Liver (tissue), 9 donors: ENCODE data around the gene ACSL1. TPM values are rescaled to one million over a fixed set of nuclear protein-coding genes. Genes with fewer than 3 reads are reported as not detected.
A peak's percentile ranks its signal among the peaks of the same experiment; 100 is the strongest.

Experiments used
- DNase-seq: peaks from one replicate; pipeline ENCODE4 v3.0.0-alpha.2; 2017; ENCODE audit warnings: low spot score
- H3K27ac ChIP-seq, 2 donors: one replicate each; pipeline ENCODE4 v1.7.0; 2013; ENCODE audit warnings: inconsistent platforms in 2 of 2, low read length in 2 of 2, control low read depth in 1 of 2, low read depth in 1 of 2, mild to moderate bottlenecking in 1 of 2
- H3K27me3 ChIP-seq, 4 donors: one replicate each; pipeline versions ENCODE4 v1.6.1 to v1.7.0; 2013; ENCODE audit warnings: low read length in 3 of 4, inconsistent platforms in 1 of 4, mild to moderate bottlenecking in 1 of 4, moderate library complexity in 1 of 4; ENCODE audit not compliant: control insufficient read depth in 4 of 4, insufficient read depth in 4 of 4
- H3K36me3 ChIP-seq, 4 donors: one replicate each; pipeline versions ENCODE4 v1.6.1 to v1.7.0; 2013; ENCODE audit warnings: low read length in 3 of 4, mild to moderate bottlenecking in 3 of 4, low read depth in 1 of 4, moderate library complexity in 1 of 4; ENCODE audit not compliant: control insufficient read depth in 4 of 4, insufficient read depth in 3 of 4
- H3K4me1 ChIP-seq, 4 donors: one replicate each; pipeline versions ENCODE4 v1.6.1 to v1.7.0; 2013; ENCODE audit warnings: low read length in 3 of 4, mild to moderate bottlenecking in 3 of 4, moderate library complexity in 1 of 4; ENCODE audit not compliant: control insufficient read depth in 4 of 4, insufficient read depth in 4 of 4
- H3K4me3 ChIP-seq, 3 donors: one replicate each; pipeline versions ENCODE4 v1.6.1 to v1.7.0; 2013; ENCODE audit warnings: low read length in 3 of 3, control low read depth in 1 of 3, low read depth in 1 of 3, mild to moderate bottlenecking in 1 of 3
- H3K9ac ChIP-seq, 2 donors: one replicate each; pipeline ENCODE4 v1.7.0; 2013; ENCODE audit warnings: low read length in 2 of 2, mild to moderate bottlenecking in 2 of 2, moderate library complexity in 2 of 2, control low read depth in 1 of 2, low read depth in 1 of 2
- H3K9me3 ChIP-seq, 4 donors: one replicate each; pipeline versions ENCODE4 v1.6.1 to v1.7.0; 2013; ENCODE audit warnings: low read length in 3 of 4; ENCODE audit not compliant: control insufficient read depth in 4 of 4
- EGR1 ChIP-seq, 2 donors: IDR thresholded peaks; 2 replicates each; pipeline ENCODE4 v1.6.1; 2016 to 2018; ENCODE audit warnings: antibody characterized with exemption in 2 of 2, low read depth in 2 of 2
- FOXA1 ChIP-seq: IDR thresholded peaks from 2 replicates; pipeline ENCODE4 v1.6.1; 2016; ENCODE audit warnings: antibody characterized with exemption
- HNF4A ChIP-seq, 2 donors: conservative IDR thresholded peaks; 2 replicates each; pipeline ENCODE4 v1.6.1; 2016; ENCODE audit warnings: antibody characterized with exemption in 2 of 2, mild to moderate bottlenecking in 2 of 2
- HNF4G ChIP-seq: IDR thresholded peaks from 2 replicates; pipeline ENCODE4 v1.6.1; 2016; ENCODE audit warnings: antibody characterized with exemption
- JUND ChIP-seq, 2 donors: IDR thresholded peaks; 2 replicates each; pipeline ENCODE4 v1.6.1; 2016; ENCODE audit warnings: antibody characterized with exemption in 2 of 2
- NR2F2 ChIP-seq: IDR thresholded peaks from 2 replicates; pipeline ENCODE4 v1.6.1; 2016; ENCODE audit warnings: antibody characterized with exemption
- REST ChIP-seq: IDR thresholded peaks from 2 replicates; pipeline ENCODE4 v1.6.1; 2016; ENCODE audit warnings: antibody characterized with exemption, mild to moderate bottlenecking
- RXRA ChIP-seq, 2 donors: IDR thresholded peaks; 2 replicates each; pipeline ENCODE4 v1.6.1; 2017 to 2018; ENCODE audit warnings: antibody characterized with exemption in 2 of 2, mild to moderate bottlenecking in 1 of 2
- SP1 ChIP-seq: IDR thresholded peaks from 2 replicates; pipeline ENCODE4 v1.6.1; 2018; ENCODE audit warnings: antibody characterized with exemption, mild to moderate bottlenecking
- WGBS: extraction: QIAGEN DNeasy Blood & Tissue Kit; methylation state at CpG from one replicate; pipeline ENCODE4 v1.1.7; 2013; 5-methylcytosine and 5-hydroxymethylcytosine counted together
- polyA plus RNA-seq, 2 donors: library from polyadenylated mRNA; stranded (reverse) in 1 of 2; unstranded in 1 of 2; fragments of 200-250 nt in 1 of 2; fragments of >200 nt in 1 of 2; fragmentation: Nextera tagmentation in 1 of 2; extraction: Ambion mirVana in 1 of 2; gene quantifications; one replicate each; pipeline versions ENCODE4 v1.2.1 to v1.2.3, GENCODE V29; 2013 to 2015
- total RNA-seq, 2 donors: library from RNA; depleted of rRNA; stranded (reverse); fragments of >200 nt; gene quantifications; one replicate each; pipeline ENCODE4 v1.2.3, GENCODE V29; 2014
- TF ChIP-seq, protein P1 (sequence below): IDR thresholded peaks from 2 replicates; pipeline ENCODE4 v1.6.1; 2016; ENCODE audit warnings: antibody characterized with exemption
- TF ChIP-seq, protein P2 (sequence below): IDR thresholded peaks from 2 replicates; pipeline ENCODE4 v1.6.1; 2016; ENCODE audit warnings: antibody characterized with exemption
- donor health status: healthy.
- donor health status: healthy.
- donor health status: healthy.
- donor health status: healthy.
- donor health status: healthy.

ACSL1 gene
- total and polyA plus RNA-seq, 4 donors = 210 to 2,226 (median 878) TPM

- no peak for TF ChIP-seq SP1
Measured at GRCh38 chr4:184798504-184798903, 27.3 kb downstream of the ACSL1 start (continued).

- Histone ChIP-seq H3K9ac (no peak overlapping the region), H3K9me3 (no peaks in the 10 kb centered on the region), H3K36me3 (peaks cover 9 to 80% (median 55%) of the 10 kb centered on the region in 4 donors), H3K27me3 (no peaks in the 10 kb centered on the region), H3K4me3 (no peak overlapping the region), H3K27ac (no peak overlapping the region), H3K4me1 (peaks cover 6 to 81% (median 60%) of the 10 kb centered on the region in 4 donors)
- DNase-seq = no peak
- WGBS = 65% methylated on average over 9 of the region's 9 CpGs
- no peak for TF ChIP-seq SP1
- no peak for TF ChIP-seq RXRA (IDR thresholded peaks at IDR 0.05)
- TF ChIP-seq FOXA1 = no peak
- no peak for TF ChIP-seq EGR1 (IDR thresholded peaks at IDR 0.05; ENCODE audit: low read depth in 2 of 2)
- peak; percentile 82 for TF ChIP-seq REST
Measured at GRCh38 chr4:184796906-184797305, 28.9 kb downstream of the ACSL1 start.

DNA sequence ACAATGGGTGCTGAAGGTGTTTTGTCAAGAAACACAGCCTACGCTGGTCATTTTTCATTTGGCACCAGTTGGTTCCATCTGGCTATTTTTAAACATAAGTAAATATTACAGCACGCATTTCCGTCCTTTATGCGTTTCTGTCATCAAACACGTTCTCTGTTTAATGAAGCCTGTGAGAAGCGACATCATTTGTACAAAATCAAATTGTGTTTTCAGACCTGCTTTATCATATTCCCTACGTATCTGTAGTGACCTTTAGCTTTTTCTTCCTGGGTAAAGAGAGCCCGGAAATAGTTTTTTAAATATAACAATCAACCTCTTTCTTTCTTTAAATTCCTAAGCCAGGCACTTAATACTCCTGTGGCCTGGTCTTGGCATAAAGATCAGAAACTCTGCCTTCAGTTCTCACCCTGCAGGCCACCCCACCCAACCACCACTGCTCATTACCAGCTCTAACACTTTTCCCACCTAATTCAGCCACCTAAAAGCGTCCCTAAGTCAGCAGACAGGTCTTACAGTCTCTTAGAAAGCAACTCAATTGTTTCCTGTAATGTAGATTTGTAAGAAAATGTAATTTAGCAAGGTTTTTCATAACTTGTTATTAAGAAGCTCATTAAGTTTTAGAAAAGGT lies 30.4 kb downstream of the ACSL1 start:
- H3K4me3 ChIP-seq = no peak overlapping the region
- WGBS = 35% methylated on average over 9 of the region's 9 CpGs
- peak; percentile 25 for TF ChIP-seq SP1
- no peak for TF ChIP-seq NR2F2
- TF ChIP-seq, protein P1, sequence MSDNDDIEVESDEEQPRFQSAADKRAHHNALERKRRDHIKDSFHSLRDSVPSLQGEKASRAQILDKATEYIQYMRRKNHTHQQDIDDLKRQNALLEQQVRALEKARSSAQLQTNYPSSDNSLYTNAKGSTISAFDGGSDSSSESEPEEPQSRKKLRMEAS = peak; percentile 17
- TF ChIP-seq, protein P2, sequence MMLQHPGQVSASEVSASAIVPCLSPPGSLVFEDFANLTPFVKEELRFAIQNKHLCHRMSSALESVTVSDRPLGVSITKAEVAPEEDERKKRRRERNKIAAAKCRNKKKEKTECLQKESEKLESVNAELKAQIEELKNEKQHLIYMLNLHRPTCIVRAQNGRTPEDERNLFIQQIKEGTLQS = no peak
- TF ChIP-seq JUND (IDR thresholded peaks at IDR 0.05) = peak in 1 of 2 donors; percentile 42
- TF ChIP-seq REST = no peak
- TF ChIP-seq HNF4G = no peak
- peak in 1 of 2 donors; percentile 17 for TF ChIP-seq HNF4A (conservative IDR thresholded peaks at IDR 0.05)
- no peaks in the 10 kb centered on the region for H3K27me3 ChIP-seq
- H3K9ac ChIP-seq = peak overlapping the region in 1 of 2 donors; percentile 27
- peaks cover 9 to 80% (median 52%) of the 10 kb centered on the region in 4 donors for H3K4me1 ChIP-seq
- peaks cover 11 to 77% (median 58%) of the 10 kb centered on the region in 4 donors for H3K36me3 ChIP-seq
- DNase-seq = no peak
- no peaks in the 10 kb centered on the region for H3K9me3 ChIP-seq
- peak overlapping the region in 1 of 2 donors; percentile 57 for H3K27ac ChIP-seq
